GM12864 (cell line): ENCODE data around the gene FARP1.
"Not testable (repeated sequence)": the region's sequence is repeated elsewhere in the genome, so short reads cannot be mapped to it uniquely, and the experiment has no call there.

Experiments used
- DNase-seq: peaks from one replicate; pipeline ENCODE4 v3.0.0-alpha.2; 2011; ENCODE audit warnings: low read depth
- H3K4me3 ChIP-seq: 2 replicates; pipeline ENCODE4 v1.5.1; 2011; ENCODE audit warnings: mild to moderate bottlenecking, low read depth, low read length, control low read depth
- TF ChIP-seq, protein P1 (sequence below): IDR thresholded peaks from 2 replicates; pipeline ENCODE4 v1.5.1; 2011; ENCODE audit warnings: low read depth, mild to moderate bottlenecking, moderate library complexity, low read length, control low read depth, inconsistent platforms; ENCODE audit errors: missing control alignments

FARP1 gene

DNA sequence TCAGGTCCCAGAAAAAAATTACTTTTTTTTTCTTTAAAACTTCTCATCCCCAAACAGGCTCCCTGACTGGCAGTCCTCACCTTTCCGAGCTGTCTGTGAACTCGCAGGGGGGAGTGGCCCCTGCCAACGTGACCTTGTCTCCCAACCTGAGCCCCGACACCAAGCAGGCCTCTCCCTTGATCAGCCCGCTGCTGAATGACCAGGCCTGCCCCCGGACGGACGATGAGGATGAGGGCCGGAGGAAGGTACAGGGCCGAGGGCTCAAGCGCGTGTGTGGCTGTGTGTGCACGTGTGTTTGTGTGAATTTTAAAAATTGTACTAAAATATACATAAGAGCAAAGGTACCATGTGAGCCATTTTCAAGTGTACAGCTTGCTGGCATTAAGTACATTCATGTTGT is 266.4 kb downstream of the FARP1 start:
- H3K4me3 ChIP-seq, result no peak overlapping the region
- TF ChIP-seq, protein P1, sequence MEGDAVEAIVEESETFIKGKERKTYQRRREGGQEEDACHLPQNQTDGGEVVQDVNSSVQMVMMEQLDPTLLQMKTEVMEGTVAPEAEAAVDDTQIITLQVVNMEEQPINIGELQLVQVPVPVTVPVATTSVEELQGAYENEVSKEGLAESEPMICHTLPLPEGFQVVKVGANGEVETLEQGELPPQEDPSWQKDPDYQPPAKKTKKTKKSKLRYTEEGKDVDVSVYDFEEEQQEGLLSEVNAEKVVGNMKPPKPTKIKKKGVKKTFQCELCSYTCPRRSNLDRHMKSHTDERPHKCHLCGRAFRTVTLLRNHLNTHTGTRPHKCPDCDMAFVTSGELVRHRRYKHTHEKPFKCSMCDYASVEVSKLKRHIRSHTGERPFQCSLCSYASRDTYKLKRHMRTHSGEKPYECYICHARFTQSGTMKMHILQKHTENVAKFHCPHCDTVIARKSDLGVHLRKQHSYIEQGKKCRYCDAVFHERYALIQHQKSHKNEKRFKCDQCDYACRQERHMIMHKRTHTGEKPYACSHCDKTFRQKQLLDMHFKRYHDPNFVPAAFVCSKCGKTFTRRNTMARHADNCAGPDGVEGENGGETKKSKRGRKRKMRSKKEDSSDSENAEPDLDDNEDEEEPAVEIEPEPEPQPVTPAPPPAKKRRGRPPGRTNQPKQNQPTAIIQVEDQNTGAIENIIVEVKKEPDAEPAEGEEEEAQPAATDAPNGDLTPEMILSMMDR, result no peak
- DNase-seq, result no peak

DNA sequence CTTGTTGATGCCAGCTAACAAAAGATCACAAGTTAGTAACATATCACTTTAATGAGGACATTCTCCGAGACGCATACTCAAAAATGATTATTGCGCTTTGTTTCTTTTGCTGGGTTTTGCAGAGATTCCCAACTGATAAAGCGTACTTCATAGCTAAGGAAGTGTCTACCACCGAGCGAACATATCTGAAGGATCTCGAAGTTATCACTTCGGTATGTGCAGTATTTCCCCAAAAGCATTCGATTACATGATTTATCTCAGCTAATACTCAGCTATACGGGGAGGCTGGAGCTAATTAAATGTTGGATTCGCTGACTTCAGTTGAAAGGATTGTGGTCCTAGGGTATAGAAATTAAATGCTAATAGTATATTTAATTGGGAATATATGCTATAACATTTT is 267.7 kb downstream of the FARP1 start:
- DNase-seq, result no peak
- H3K4me3 ChIP-seq, result no peak overlapping the region
- TF ChIP-seq, protein P1, result no peak

DNA sequence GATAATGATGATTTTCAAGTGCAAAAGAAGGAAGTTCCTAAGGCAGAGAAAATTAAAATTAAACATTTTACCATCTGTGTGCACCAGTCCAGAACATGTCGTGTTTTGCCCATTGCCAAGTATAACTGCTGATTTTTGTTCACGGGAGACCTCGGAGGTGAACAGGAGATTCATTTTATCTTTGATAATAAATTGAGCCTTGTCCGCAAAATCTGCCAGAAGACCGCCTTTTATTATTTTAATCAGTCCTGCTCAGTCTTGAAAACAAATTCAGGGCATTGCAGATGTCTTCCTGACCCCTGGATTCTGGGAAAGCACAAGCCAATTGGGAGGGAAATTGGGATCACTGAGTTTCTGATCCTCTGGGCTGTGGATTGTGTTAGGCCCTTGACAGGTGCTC is 268.1 kb downstream of the FARP1 start:
- no peak for DNase-seq
- TF ChIP-seq, protein P1, result no peak
- no peak overlapping the region for H3K4me3 ChIP-seq

DNA sequence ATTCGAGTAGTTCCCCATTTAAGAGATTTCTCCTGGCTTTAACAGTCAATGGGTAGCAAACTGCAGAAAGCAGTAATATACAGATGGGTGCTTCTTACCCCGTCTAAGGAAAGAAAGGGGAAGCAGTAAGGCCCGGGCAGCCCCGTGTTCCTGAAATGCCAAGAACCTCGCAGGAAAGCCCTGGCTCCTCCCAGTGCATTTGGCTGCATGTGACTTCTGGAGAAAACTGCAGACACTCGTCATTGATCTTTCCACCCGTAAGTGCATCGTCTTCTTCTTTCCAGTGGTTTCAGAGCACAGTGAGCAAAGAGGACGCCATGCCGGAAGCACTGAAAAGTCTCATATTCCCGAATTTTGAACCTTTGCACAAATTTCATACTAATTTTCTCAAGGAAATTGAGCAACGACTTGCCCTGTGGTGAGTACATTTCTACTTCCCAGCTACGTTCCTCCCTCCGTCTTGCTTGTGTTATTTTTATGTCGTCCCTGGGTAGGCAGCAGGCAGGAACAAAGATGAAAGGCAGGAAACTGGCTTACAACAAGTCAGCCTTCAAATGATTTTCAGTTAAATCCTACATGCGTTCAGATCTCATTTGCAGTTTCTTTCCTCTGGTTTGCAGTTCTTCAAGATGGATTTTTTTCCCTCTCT is 268.8 kb downstream of the FARP1 start:
- H3K4me3 ChIP-seq, result no peak overlapping the region
- no peak for DNase-seq
- TF ChIP-seq, protein P1, result no peak

DNA sequence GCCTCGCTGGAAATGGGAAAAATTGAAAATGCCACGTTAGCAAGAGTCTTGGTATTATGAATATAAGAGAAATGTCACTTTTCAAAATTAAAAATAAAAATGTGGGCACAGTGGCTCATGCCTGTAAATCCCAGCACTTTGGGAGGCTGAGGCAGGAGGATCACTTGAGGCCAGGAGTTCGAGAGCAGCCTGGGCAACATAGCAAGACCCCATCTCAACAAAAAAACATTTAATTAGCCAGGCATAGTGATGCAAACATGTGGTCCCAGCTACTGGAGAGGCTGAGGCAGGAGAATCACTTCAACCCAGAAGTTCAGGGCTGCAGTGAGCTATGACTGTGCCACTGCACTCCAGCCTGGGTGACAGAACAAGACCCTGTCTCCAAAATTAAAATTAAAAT is 270.4 kb downstream of the FARP1 start:
- not testable (repeated sequence) for H3K4me3 ChIP-seq, DNase-seq

DNA sequence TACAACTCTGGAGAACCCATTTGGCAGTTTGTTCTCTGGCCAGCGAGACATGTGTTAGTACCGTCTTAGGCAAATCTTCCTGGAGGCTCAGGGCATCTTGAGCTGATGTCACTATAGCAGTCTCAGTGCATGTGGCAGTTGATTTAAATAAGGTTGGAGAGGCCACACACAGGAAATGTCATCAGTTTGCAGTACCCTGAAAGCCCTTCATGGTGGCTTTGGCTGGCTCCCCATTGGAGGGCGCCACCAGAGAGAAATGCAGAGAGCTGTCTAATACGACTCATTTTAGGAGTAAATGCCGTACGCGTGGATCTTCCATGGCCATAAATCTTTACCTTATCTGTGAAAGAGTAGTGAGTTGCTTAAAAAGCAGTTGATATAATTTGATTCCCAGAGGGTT is 270.9 kb downstream of the FARP1 start:
- H3K4me3 ChIP-seq, result no peak overlapping the region
- DNase-seq, result no peak
- TF ChIP-seq, protein P1, result no peak

DNA sequence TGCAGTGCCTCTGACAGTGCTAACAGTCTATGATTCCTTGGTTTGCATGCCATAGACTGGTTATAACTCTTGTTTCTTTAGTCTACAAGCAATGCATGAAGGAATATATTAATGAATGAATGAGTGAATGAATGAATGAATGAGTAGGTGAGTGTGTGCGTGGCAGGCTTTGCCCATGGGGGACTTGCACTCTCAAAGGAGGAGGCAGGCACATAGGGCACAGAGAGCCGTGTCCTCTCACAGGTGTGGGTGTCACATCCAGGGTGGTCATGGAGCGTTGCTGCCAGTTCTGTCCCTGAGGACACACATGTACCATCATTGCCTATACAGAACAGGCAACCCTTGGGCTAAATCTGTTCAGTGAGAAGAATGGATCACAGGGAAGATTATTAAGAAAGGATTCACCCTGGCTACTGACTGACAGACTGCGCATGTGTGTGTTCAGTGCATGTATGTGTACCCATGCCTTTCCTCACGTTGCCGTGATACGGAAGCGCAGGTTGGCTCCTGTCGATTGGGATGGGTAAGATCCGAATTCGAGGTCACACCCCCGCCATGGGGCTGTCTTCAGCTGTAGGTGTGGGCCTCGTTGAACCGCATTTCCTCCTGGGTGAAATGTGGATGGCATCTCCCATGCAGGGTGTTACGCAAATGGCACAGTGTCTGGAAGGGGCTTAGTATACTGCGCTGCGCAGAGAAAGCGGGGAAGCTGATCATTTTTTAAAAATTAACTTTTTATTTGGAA is 272.6 kb downstream of the FARP1 start:
- TF ChIP-seq, protein P1, result no peak
- H3K4me3 ChIP-seq, result no peak overlapping the region
- no peak for DNase-seq
